Activated CD4-positive, alpha-beta T cell treated with anti-CD3 and anti-CD28 coated beads, Interleukin-2, amount 50 U/mL, for 1 hour (primary cell): ENCODE data around the gene GLUD1.
A peak's percentile ranks its signal among the peaks of the same experiment; 100 is the strongest.
"Not testable (repeated sequence)": the region's sequence is repeated elsewhere in the genome, so short reads cannot be mapped to it uniquely, and the experiment has no call there.

Experiments used
- DNase-seq: peaks from one replicate; pipeline ENCODE4 v3.0.0-alpha.2; 2020

The GLUD1 gene

DNA sequence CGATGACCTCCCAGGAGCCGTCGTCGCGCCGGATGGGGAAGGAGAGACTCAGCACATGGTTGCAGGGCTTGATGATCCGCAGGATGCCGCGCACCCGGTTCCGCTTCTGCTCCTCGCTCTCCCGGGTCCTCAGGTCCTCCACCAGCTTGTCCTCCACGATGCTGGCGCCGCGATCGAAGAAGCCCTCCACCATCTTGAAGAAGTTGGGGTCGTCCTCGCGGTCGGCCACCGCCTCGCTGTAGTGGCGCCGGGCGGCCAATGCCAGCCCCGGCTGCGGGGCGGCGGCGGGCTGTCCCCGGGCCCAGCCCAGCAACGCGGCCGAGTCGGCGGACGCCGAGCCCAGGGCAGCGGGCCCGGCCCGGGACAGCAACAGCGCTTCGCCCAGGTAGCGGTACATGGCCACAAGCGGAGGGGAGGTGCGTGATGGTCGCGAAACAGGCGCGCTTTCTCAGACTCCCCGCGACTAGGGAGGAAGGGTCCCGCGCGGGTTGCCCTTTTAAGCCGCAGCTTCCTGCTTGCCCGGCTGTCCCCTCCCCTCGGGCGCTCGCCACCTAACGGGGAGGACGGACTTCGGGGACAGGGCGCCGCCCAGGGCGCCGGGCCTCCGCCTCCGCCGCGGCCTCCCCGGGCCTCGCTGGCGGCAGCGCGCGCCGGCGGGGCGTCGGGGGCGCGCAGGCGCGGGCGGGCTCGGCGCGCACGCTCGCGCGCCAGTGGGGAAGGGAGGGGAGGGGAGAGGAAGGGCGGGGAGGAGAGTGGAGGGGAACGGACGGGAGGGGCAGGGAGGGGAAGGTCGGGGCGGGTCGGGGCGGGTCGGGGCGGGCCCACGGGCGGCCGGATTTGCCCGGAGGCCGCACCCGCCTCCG, at the start of gene GLUD1, which contains the start of gene SHLD2:
Gene GLUD1 (minus strand): TSS at position 471 of the 863 bp plus-strand sequence. CDS start 74 bp downstream, at position 397.
Gene SHLD2 (plus strand): TSS at position 834 of the 863 bp plus-strand sequence. CDS start 56,149 bp downstream, outside the sequence.
- peak; percentile 81 for DNase-seq

DNA sequence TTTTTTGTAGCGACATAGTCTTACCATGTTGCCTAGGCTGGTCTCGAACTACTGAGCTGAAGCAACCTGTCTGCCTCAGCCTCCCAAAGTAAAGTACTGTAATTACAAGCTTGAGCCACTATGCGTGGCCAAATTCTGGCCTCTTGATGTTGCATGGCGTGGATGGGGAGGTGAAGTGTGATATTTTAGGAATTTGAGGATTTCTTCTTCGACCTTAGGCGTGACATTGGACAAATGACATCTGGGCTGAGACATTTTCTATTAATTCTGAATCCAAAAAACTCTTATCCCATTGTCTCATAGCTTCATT, 48.4 kb upstream of the GLUD1 start:
- DNase-seq, result not testable (repeated sequence)

DNA sequence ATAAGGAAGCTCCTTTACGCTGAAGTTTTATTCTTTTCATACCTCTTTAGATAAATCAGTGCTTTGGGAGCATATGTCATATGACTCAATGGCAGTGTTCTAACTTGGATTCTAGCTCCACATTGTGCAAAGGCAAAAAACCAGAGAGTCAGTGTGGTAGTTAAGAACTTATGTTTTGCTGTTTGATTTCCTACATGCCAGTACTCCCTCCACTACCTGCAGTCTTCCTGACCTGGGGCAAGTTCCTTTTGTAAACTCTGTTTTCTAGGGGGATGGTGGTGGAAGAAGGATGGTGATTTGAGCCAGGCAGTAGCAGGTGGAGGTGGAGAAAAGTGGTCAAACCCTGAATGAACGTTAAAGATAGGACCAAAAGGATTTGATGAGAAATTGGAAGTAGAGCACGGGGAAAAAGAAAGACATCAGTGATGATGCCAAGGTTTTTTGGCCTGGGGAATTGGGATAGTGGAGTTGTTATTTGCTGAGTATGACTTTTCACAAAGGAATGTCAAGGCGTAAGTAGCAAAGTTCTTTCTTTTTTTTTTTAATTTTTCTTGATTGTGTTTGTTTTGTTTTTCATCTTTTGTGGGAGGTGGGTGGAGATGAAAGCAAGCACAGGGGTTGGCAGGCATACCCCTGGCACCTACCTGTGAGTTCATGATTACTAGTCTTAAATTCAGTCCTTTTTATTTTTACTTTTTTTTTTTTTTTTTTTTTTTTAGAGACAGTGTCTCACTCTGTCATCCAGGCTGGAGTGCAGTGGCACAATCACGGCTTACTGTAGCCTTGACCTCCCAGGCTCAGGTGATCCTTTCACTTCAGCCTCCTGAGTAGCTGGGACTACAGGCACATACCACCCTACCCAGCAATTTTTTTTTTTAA, 47.8 kb upstream of the GLUD1 start:
- not testable (repeated sequence) for DNase-seq

DNA sequence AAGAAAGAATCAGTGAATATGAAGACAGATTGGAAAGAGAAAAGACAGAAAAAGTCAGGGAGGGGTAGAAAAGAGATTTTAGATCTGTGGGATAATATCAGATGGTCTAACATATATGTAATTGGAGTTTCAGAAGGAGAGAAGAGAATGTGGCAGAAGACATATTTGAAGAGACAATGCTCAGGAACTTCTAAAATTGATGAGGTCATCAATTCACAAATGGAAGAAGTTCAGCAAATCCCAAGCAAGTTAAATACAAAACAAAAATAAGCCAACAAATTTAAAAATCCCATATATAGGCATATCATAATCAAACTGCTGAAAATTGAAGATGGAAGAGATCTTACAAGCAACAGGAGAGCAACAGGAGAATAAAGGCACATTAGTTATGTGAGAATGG, 42.8 kb upstream of the GLUD1 start:
- DNase-seq, result not testable (repeated sequence)

DNA sequence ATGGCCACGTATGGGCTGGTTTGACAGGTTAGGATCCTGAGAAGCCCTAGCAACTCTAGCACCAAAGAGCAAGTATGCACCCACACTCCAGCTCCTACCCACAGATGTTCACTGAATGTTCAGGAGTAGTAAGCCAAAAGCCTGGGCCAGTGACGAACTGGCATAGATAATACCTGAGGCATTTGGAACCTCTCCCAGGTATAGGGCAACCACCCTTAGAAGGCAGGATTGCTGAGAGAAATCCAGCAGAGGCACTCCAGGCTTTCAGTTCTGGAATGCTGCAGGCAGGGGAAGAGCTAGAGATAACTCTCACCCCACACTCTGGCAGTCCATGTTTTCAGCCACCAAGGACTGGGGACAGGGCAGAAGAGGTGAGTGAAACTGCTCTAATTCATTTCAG, 39.8 kb upstream of the GLUD1 start:
- not testable (repeated sequence) for DNase-seq

DNA sequence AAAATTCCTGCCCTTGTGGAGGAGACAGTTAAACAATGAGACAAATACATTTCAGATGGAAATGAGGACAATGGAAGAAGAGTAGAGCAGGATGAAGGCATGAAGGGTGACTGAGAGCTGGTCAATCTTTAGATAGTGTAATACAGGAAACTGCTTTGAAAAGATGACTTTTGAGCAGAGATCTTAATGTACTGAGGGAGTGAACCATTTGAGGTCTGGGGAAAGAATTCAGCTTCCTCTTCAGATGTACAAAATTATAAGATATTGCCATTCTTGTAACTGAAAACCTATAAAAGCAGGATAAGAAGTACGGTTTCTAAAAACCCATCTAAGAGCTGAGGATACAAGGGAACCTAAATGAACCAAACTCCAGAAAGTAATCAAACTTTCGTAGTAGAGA, 39.3 kb upstream of the GLUD1 start:
- DNase-seq, result not testable (repeated sequence)

DNA sequence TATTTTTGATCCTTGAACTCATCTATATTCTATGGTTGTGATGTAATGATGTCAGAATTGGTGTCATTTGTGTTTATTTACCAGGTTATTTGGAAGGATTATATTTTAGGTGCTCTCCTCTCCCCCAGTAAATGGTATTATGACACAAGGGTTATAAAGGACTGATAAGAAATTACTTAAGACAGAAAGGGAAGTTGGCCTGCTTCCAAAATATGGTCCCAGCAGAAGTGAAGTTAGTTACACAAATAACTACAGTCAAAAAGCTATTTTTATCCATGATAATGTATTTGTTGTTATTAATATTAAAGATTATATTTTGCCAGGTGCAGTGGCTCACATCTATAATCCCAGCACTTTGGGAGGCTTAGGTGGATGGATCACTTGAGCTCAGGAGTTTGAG, 37.5 kb upstream of the GLUD1 start:
- not testable (repeated sequence) for DNase-seq

DNA sequence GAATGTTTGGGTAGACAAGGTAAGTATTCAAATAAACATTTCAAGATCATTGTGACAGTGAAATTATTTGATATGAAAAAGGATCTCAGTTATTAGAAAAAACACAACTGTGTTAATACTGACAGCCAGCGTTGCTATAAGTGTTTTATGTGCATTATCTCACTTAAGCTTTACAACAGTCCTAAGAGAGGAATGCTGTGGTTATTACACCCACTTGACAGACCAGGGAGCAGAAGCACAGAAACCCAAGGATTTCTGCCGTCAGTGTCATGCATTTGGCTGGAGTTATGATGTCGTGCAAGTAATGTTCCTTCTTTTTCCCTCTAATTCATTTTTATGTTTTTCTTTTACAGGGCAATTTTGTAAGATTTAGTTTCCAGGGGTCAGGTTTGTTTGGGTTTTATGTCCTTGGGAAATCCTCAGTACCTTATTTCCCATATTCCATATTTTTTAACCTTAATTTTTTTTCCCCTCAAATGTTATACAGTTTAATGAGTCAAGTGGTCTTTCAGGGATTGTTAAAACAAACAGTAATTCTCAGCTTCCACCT, 33.0 kb upstream of the GLUD1 start:
- not testable (repeated sequence) for DNase-seq

DNA sequence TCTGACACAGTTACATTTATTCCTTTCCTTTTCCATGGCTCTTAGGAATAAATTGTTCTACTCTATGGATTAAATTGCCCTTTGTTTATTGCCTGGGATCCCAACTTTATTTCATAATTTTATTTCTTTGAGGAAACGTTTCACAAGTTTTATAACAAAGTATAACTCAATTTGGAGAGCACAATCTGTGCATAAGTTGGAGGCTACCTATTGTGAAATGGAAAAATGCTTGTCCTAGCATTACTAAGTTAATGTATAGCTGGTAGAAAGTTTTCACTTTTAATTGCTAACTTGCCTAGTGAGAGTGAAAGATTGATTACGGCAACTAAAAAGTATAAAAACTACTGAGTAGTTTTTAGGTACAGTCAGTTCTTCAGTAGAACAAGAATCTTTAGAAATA, 32.4 kb upstream of the GLUD1 start:
- not testable (repeated sequence) for DNase-seq

DNA sequence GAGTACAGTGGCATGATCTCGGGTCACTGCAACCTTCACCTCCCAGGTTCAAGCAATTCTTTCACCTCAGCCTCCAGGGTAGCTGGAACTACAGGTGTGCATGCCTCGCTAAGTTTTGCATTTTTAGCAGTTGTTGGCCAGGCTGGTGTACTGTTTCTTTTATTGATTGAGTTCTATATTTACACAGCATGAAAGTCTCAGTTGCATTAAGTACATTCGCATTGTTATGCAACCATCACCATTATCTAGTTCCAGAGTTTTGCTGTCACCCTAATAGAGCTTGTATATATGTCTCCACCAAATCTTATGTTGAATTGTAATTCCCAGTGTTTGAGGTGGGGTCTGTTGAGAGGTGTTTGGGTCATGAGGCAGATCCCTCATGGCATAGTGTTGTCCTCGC, 28.7 kb upstream of the GLUD1 start:
- DNase-seq, result not testable (repeated sequence)

DNA sequence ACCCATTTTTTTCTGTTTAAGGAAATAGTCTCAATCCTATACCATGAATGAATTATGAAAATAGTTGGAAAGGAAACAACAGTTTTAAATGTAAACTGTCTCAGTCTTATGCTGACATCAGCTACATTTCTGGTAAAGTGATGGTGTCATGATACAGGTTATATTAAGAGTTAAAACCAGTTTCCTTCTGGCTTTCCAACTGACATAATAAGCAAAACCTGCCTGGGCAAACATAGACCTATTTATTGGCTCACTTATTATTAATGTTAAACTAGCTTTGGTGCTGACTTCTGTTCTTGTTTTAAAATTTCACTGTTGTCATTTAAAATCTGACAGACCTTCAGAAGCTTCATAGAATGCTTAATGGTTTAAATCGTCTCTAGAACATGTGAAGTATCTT, 24.4 kb upstream of the GLUD1 start:
- not testable (repeated sequence) for DNase-seq

DNA sequence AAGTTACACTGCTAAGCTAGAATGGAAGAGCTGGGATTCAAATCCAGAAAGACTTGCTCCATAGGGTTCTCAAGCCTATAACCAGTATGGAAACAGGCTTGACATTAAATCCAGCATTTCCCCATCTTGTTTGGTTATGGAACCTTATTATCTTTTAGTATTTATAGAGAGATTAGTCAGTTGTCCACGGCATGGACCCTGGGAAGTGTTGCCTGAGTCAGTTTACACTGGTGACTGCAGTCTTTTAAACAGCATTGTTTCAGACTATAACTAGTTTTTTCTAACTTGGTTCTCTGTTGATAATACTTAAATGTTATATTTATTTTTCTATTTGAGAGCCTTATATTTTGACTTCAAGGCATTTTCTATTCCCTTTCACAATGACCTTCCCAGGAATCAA, 23.5 kb upstream of the GLUD1 start:
- DNase-seq, result not testable (repeated sequence)

DNA sequence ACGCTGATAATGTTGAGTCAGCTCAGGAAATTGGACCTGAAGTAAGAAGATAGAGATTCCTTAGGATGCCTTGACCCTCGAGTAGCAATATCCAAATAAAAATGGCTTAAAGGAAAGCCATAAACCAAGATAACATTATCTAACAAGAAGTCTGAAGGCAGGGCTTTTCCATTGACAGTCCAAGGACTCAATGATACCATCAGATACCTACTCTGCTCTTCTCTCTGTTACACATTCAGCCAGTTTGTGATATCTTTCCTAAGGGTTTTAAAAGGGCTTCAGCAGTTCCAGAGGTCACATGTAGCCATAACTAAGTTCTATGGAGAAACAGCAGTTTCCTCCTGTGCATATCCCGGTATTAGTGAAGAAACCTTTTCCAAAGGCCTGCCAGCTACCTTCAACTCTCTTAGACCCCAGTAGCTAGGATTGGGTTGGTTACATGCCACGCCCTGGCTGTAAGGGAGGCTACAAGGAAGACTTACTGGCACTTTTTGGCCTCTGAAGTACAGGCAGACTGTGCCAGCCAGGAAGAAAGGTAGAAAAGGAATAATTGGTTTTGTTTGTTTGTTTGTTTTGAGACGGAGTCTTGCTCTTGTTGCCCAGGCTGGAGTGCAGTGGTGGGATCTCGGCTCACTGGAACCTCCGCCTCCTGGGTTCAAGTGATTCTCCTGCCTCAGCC, 10.9 kb upstream of the GLUD1 start:
- no peak for DNase-seq

DNA sequence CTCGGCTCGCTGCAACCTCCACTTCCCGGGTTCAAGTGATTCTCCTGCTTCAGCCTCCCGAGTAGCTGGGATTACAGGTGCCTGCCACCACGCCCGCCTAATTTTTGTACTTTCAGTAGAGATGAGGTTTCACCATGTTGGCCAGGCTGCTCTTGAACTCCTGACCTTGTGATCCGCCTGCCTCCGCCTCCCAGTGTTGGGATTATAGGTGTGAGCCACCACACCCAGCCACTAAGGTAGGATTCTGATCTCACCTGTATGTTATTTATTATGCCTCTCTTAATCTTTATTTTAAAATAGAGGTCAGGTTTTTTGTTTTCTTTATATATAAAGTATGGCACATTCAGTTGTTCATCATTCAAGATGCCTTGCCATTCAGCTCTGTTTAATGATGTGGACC, 10.1 kb upstream of the GLUD1 start:
- not testable (repeated sequence) for DNase-seq

DNA sequence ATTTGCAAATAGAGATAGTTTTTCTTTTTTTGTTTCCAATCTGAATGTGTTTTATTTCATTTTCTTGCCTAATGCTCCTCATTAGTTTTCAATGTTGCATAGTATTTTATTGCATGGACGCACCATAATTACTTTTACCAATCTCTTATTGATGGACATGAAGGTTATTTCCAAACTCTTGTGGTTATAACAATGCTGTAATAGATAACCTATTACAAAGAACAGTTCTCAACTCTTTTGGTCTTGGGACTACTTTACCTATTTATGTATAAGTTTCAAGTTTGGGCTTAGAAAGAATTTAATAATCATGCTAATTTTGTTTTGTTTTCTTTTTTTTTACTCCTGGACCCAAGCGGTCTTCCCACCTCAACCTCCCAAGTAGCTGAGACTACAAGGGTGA, 7.4 kb upstream of the GLUD1 start:
- no peak for DNase-seq

DNA sequence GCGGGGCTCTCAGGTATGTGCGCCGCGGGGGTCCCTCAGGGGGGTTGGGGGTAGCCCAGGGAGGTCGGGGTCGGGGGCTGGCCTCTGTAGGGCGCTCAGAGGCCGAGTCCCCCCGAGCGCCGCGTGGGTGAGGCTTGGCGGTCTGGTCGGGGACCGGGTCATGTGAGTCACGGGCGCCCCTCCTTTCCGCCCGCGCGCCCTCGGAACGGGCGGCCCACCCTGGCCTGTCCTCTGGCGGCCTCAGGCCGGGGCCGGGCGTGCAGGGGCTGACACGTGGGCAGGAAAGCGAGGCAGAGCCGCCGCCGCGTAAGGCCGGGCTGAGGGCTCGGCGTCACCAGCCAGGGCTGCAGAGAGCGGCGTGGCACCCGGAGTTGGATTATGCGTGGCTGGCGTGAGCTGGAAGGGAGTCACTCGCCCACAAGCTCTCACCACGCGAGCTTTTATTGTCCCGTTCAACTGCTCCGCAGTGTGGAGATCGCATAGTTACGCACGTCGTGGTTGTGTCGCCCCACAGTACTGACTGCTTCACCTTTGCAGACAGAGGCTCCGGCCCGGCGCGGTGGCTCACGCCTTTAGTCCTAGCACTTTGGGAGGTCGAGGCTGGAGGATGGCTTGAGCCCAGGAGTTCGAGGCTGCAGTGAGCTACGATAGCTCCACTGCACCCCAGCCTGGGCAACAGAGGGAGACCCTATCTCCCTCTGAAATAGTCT, 748 bp upstream of the GLUD1 start:
- DNase-seq, result peak; percentile 72

DNA sequence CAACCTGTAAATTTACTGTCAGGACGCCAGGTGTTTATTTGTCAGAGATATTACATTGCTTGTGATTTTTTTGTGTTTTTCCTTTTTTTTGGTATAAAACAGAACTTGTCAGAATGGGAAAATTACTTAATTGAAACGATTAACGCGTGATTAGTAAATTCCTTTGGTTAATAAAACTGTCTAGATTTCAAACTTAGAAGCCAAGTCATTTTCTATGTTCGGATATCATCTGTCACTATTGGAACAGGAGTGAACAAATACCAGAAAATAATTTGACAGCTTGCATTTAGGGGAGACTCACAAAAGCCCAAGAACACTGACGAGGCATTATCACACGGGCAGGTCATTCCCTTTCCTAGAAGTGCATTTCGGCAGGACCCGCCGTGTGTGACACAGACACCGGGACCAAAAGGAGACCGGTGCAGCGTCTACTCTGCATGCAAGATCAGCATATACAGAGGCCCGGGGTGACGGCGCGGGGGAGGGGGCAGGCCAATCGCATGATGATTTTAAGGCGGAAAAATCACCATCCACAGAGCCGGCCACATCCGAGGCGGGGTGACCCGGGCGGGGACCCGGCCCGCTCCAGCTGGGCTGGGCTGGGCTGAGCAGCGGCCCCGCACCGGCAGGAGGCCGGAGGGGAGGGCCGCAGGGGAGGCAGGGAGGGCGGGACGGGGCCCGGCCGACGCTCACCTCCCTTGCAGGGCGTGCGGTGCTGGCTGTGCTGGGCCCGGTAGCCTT, 841 bp downstream of the GLUD1 start:
- peak; percentile 57 for DNase-seq

DNA sequence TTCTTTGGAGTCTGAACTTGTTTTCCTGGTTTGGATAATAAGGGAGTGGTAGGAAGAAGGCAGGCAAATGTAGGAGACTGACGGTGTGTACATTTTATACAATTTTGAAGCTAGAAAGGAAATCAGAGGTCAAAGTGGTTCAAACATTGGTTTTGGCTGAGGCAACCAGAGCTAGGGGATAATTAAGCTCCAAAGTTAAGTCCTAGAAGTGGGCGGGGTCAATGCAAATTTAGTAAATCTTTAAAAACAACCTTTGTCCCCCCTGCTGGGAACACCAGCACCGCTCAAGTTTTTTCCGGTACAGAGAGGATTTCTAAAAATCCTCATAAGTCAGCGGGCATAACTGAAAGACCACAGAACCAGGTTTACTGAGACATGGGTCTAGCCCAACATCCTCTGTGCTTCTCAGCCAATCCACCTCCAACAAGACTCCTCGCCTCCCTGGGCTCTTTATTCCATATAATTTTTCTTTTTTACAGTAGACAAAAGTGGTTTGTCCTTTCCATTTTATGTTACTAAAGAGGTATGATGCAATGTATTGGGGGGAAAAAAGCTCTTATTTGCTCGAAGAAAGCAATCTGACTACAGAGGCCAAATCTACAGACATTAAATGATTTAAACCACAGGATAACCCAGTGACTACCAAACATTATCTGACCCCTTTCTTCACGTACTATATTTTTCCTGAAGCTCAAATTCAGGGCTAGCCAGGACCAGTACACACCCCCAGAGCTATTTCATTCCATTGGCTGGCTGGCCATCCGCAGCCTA, 1.6 kb downstream of the GLUD1 start:
- peak; percentile 10 for DNase-seq

DNA sequence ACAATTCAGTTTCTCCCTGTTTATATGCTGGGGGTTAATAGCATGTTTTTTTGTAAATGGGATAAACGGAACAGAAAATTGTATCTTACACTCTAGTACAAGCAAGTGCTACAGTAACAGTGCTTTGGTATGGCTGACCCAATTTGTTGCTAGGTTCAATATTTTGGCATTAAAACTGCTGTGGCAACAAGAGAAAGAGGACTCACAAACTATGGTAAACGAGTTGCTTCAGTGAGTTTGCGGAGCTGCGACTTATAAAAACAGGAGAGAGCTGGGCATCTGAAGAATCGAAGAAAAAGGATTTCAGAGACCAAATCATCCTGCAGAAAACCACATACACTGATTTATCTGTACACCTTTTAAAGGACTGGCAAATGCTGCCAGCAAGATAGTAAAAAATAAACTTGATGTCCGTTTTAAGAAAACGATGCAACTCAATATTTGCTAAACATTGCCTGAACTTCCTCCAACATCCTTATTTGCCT, 2.2 kb downstream of the GLUD1 start:
- no peak for DNase-seq

DNA sequence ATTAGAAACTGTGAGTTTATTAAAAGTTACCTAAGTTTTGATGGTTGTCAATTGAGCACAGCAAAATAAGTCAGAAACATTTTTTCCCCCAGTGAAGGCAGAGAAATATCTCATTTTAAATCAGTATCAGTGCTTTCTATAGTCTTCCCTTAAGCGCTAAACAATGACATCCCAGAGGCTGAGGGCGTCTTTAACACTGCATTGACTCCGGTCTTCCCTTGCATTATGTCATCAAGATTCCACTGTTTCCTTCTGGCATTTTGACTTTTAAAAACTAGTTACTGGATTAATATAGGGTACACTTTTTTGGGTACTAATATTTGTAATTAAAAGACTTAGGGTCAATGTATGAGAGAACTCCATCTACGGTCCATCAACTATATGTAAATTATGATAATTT, 3.9 kb downstream of the GLUD1 start:
- DNase-seq, result no peak
